ENCODE results near the gene TMEM259. TPM values are rescaled to one million over a fixed set of nuclear protein-coding genes. Genes with fewer than 3 reads are reported as not detected.

The TMEM259 gene
- total RNA-seq, 2 experiments from 2014 or later = 181 TPM

- ChIA-PET POLR2A (no interaction called here), CTCF (interaction anchor here (1.6 kb wide), 1 partner anchor 8 kb away, joined by 6 read pairs; the partner anchor contains the start of gene WDR18)
Observed at GRCh38 chr19:976476-976875, 44.4 kb downstream of the TMEM259 start.

GRCh38 chr19:974564-975257 lies 46.2 kb downstream of the TMEM259 start:
- peaks cover 5% of the 10 kb centered on the region for H3K9me3 Mint-ChIP-seq
- ChIA-PET POLR2A (no interaction called here), CTCF (interaction anchor here (0.7 to 1.6 kb wide), 2 partner anchors 10 to 124 kb away, joined by 4 to 6 read pairs; partner anchors contain the start of gene WDR18)
- H3K4me3 Mint-ChIP-seq = no peak overlapping the region
- H3K27ac Mint-ChIP-seq = no peak overlapping the region
- no peaks in the 10 kb centered on the region for H3K4me1 Mint-ChIP-seq
- DNase-seq = no peak
- no peaks in the 10 kb centered on the region for H3K27me3 Mint-ChIP-seq
- peaks cover 30% of the 10 kb centered on the region for H3K36me3 Mint-ChIP-seq (ENCODE audit: low read depth)

More at GRCh38 chr19:976476-976875, 44.4 kb downstream of the TMEM259 start:
- DNase-seq = no peak
- Mint-ChIP-seq H3K9me3 (no peaks in the 10 kb centered on the region), H3K27me3 (no peaks in the 10 kb centered on the region), H3K36me3 (ENCODE audit: low read depth) (peaks cover 17% of the 10 kb centered on the region), H3K27ac (no peak overlapping the region), H3K4me3 (no peak overlapping the region), H3K4me1 (no peaks in the 10 kb centered on the region)

GRCh38 chr19:973726-974563 lies 47.0 kb downstream of the TMEM259 start:
- Mint-ChIP-seq H3K4me3 (no peak overlapping the region), H3K36me3 (ENCODE audit: low read depth) (peaks cover 33% of the 10 kb centered on the region), H3K4me1 (no peaks in the 10 kb centered on the region), H3K9me3 (peaks cover 5% of the 10 kb centered on the region), H3K27ac (no peak overlapping the region), H3K27me3 (no peaks in the 10 kb centered on the region)
- DNase-seq = no peak
- CTCF ChIA-PET = no interaction called here
- POLR2A ChIA-PET = no interaction called here

- H3K27ac Mint-ChIP-seq = no peak overlapping the region
- no peaks in the 10 kb centered on the region for H3K4me1 Mint-ChIP-seq
- H3K9me3 Mint-ChIP-seq = peaks cover 5% of the 10 kb centered on the region
- H3K27me3 Mint-ChIP-seq = no peaks in the 10 kb centered on the region
- H3K4me3 Mint-ChIP-seq = no peak overlapping the region
- H3K36me3 Mint-ChIP-seq (ENCODE audit: low read depth) = peaks cover 43% of the 10 kb centered on the region
- ChIA-PET POLR2A (interaction anchor here (0.7 kb wide), 1 partner anchor 31 kb away, joined by 3 read pairs; no protein-coding TSS in a partner anchor), CTCF (interaction anchor here (0.7 to 2.7 kb wide), 2 partner anchors 10 to 203 kb away, joined by 5 to 9 read pairs; no protein-coding TSS in a partner anchor)
- no peak for DNase-seq
Observed at GRCh38 chr19:972281-972680, 48.6 kb downstream of the TMEM259 start.

- ChIA-PET POLR2A (no interaction called here), CTCF (interaction anchor here (2.7 kb wide), 1 partner anchor 10 kb away, joined by 9 read pairs; no protein-coding TSS in a partner anchor)
- no peaks in the 10 kb centered on the region for H3K4me1 Mint-ChIP-seq
- no peak for DNase-seq
- no peak overlapping the region for H3K4me3 Mint-ChIP-seq
- H3K9me3 Mint-ChIP-seq = peaks cover 5% of the 10 kb centered on the region
- H3K36me3 Mint-ChIP-seq (ENCODE audit: low read depth) = peaks cover 47% of the 10 kb centered on the region
- H3K27me3 Mint-ChIP-seq = no peaks in the 10 kb centered on the region
- no peak overlapping the region for H3K27ac Mint-ChIP-seq
Observed at GRCh38 chr19:971795-972194, 49.1 kb downstream of the TMEM259 start.

GRCh38 chr19:970695-971094 lies 50.2 kb downstream of the TMEM259 start:
- POLR2A ChIA-PET = no interaction called here
- Mint-ChIP-seq H3K9me3 (peaks cover 5% of the 10 kb centered on the region), H3K36me3 (ENCODE audit: low read depth) (peaks cover 56% of the 10 kb centered on the region), H3K27ac (no peak overlapping the region), H3K4me3 (no peak overlapping the region), H3K27me3 (no peaks in the 10 kb centered on the region), H3K4me1 (no peaks in the 10 kb centered on the region)
- no peak for DNase-seq
- CTCF ChIA-PET = interaction anchor here (0.6 to 2.7 kb wide), 5 partner anchors 11 to 201 kb away, joined by 3 to 9 read pairs (median 6); partner anchors contain the start of gene WDR18

- POLR2A ChIA-PET = no interaction called here
- Mint-ChIP-seq H3K36me3 (ENCODE audit: low read depth) (peaks cover 67% of the 10 kb centered on the region), H3K27me3 (no peaks in the 10 kb centered on the region), H3K27ac (no peak overlapping the region), H3K9me3 (peaks cover 7% of the 10 kb centered on the region), H3K4me1 (peaks cover 10% of the 10 kb centered on the region), H3K4me3 (no peak overlapping the region)
- DNase-seq = no peak
- CTCF ChIA-PET = interaction anchor here (0.6 kb wide), 1 partner anchor 28 kb away, joined by 3 read pairs; no protein-coding TSS in a partner anchor
Observed at GRCh38 chr19:966485-967088, 54.3 kb downstream of the TMEM259 start.

GRCh38 chr19:964761-965694 lies 55.9 kb downstream of the TMEM259 start:
- ChIA-PET CTCF (no interaction called here), POLR2A (no interaction called here)
- peaks cover 54% of the 10 kb centered on the region for H3K36me3 Mint-ChIP-seq (ENCODE audit: low read depth)
- no peaks in the 10 kb centered on the region for H3K27me3 Mint-ChIP-seq
- no peak overlapping the region for H3K27ac Mint-ChIP-seq
- H3K9me3 Mint-ChIP-seq = peaks cover 2% of the 10 kb centered on the region
- H3K4me3 Mint-ChIP-seq = no peak overlapping the region
- no peak for DNase-seq
- peaks cover 10% of the 10 kb centered on the region for H3K4me1 Mint-ChIP-seq

- Mint-ChIP-seq H3K36me3 (ENCODE audit: low read depth) (peaks cover 51% of the 10 kb centered on the region), H3K9me3 (peaks cover 2% of the 10 kb centered on the region), H3K4me3 (no peak overlapping the region), H3K27me3 (no peaks in the 10 kb centered on the region), H3K4me1 (peaks cover 10% of the 10 kb centered on the region), H3K27ac (no peak overlapping the region)
- no peak for DNase-seq
- ChIA-PET CTCF (no interaction called here), POLR2A (no interaction called here)
Observed at GRCh38 chr19:964116-964520, 56.8 kb downstream of the TMEM259 start.

GRCh38 chr19:963486-963951 lies 57.4 kb downstream of the TMEM259 start:
- Mint-ChIP-seq H3K4me3 (no peak overlapping the region), H3K9me3 (peaks cover 2% of the 10 kb centered on the region), H3K27me3 (no peaks in the 10 kb centered on the region), H3K36me3 (ENCODE audit: low read depth) (peaks cover 46% of the 10 kb centered on the region), H3K27ac (no peak overlapping the region), H3K4me1 (peaks cover 13% of the 10 kb centered on the region)
- no peak for DNase-seq
- POLR2A ChIA-PET = no interaction called here
- CTCF ChIA-PET = no interaction called here

- Mint-ChIP-seq H3K27me3 (no peaks in the 10 kb centered on the region), H3K4me1 (peaks cover 15% of the 10 kb centered on the region), H3K36me3 (ENCODE audit: low read depth) (peaks cover 41% of the 10 kb centered on the region), H3K27ac (no peak overlapping the region), H3K4me3 (no peak overlapping the region), H3K9me3 (peaks cover 2% of the 10 kb centered on the region)
- no peak for DNase-seq
- ChIA-PET CTCF (no interaction called here), POLR2A (interaction anchor here (0.9 to 1.0 kb wide), 2 partner anchors 21 to 77 kb away, joined by 3 read pairs; partner anchors contain the start of gene WDR18)
Observed at GRCh38 chr19:962683-963400, 58.1 kb downstream of the TMEM259 start.
